ENCODE data around the gene MTF1.

Gene MTF1

DNA sequence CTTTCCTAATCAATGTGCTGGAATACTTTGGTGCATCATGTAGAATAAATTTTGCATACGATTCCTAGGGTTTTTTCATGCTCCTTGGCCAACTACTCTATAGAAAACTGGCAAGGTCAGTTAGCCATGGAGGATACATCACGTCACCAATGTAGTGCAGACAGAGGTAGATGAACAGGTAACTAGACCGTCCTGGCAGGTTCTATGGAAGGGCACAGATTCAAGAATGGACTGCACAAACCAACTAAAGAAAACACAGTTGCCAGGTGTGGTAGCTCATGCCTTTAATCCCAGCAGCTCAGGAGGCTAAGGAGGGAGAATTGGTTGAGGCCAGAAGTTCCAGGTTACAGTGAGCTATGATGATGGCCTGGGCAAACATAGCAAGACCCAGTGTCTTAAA lies 9.9 kb downstream of the MTF1 start:
- TF ChIP-seq, protein P1, sequence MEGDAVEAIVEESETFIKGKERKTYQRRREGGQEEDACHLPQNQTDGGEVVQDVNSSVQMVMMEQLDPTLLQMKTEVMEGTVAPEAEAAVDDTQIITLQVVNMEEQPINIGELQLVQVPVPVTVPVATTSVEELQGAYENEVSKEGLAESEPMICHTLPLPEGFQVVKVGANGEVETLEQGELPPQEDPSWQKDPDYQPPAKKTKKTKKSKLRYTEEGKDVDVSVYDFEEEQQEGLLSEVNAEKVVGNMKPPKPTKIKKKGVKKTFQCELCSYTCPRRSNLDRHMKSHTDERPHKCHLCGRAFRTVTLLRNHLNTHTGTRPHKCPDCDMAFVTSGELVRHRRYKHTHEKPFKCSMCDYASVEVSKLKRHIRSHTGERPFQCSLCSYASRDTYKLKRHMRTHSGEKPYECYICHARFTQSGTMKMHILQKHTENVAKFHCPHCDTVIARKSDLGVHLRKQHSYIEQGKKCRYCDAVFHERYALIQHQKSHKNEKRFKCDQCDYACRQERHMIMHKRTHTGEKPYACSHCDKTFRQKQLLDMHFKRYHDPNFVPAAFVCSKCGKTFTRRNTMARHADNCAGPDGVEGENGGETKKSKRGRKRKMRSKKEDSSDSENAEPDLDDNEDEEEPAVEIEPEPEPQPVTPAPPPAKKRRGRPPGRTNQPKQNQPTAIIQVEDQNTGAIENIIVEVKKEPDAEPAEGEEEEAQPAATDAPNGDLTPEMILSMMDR (IDR thresholded peaks at IDR 0.05; ENCODE audit: low read depth, low read length, missing control alignments), result no peak
- in situ Hi-C loops (cut with HindIII; ENCODE audit: low sequenced_read_pairs), result loop anchor here (5.0 kb wide), 1 partner anchor 37 kb away; no protein-coding TSS in a partner anchor
- no peak for DNase-seq (ENCODE audit: low read depth)
- H3K4me3 ChIP-seq (ENCODE audit: low read depth, low read length), result no peak overlapping the region

DNA sequence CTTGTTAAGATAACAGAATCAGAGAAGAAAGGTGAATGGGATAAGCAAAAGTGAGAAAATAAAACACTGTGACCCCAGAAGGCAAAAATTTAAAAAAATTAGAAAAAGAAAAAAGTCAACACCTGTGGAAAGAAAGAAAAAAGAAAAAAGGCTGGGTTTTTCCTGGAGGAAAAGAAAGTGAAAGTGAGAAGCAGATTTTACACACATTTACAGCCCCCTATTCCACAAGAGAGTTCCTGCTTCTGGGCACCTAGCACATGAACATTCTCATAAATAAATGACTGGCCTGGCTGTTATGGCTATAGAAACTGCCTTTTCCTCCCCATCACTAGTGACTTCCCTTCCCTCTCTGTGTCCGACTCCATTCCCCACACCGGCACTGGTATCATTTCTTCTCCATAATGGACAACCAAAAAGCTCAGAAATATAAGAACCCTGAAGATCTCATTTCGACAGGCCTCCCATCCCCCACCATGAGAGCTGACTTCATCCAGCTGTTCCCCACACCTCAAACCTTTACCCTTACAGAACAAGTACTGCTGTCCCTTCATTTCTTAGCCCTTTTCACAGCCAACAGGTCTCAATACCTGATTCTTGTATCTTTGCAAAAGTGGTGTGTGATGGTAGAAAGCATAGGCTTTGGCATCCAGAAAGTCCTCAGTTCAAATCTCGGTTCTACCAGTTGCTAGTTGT lies 12.6 kb downstream of the MTF1 start:
- DNase-seq (ENCODE audit: low read depth), result no peak
- H3K4me3 ChIP-seq (ENCODE audit: low read depth, low read length), result no peak overlapping the region
- in situ Hi-C loops (cut with HindIII; ENCODE audit: low sequenced_read_pairs), result loop anchor here (5.0 kb wide), 1 partner anchor 34 kb away; no protein-coding TSS in a partner anchor
- TF ChIP-seq, protein P1 (IDR thresholded peaks at IDR 0.05; ENCODE audit: low read depth, low read length, missing control alignments), result no peak

GRCh38 chr1:37845786-37846185 lies 13.6 kb downstream of the MTF1 start:
- TF ChIP-seq, protein P1 (IDR thresholded peaks at IDR 0.05; ENCODE audit: low read depth, low read length, missing control alignments), result no peak
- no peak for DNase-seq (ENCODE audit: low read depth)
- in situ Hi-C loops (cut with HindIII; ENCODE audit: low sequenced_read_pairs), result loop anchor here (5.0 kb wide), 1 partner anchor 33 kb away; no protein-coding TSS in a partner anchor
- no peak overlapping the region for H3K4me3 ChIP-seq (ENCODE audit: low read depth, low read length)

DNA sequence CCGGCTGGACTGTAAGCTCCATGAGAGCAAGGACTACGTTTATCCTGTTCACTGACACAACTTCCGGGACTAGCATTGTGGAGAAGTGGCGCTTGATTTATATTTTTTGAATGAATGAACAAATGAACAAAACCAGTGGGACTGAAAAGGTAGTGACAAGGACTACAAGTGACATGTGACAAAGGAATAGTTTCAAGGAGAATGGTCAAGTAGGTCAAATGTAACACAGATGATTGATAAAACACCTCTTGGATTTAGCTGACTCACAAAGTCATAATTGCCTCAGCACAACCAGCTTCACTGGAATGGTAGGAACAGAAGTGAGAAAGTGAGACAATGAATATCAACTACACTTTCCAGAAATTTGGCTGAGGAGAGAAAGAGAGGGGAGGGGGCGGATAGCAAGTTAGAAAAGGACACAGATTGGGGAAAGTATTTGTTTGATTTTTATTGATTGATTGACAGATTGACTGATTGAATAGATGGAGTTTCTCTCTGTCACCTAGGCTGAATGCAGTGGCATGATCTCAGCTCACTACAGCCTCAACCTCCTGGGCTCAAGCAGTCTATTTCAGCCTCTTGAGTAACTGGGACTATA lies 14.2 kb downstream of the MTF1 start:
- in situ Hi-C loops (cut with HindIII; ENCODE audit: low sequenced_read_pairs), result loop anchor here (5.0 kb wide), 1 partner anchor 33 kb away; no protein-coding TSS in a partner anchor
- TF ChIP-seq, protein P1 (IDR thresholded peaks at IDR 0.05; ENCODE audit: low read depth, low read length, missing control alignments), result no peak
- no peak for DNase-seq (ENCODE audit: low read depth)
- no peak overlapping the region for H3K4me3 ChIP-seq (ENCODE audit: low read depth, low read length)

DNA sequence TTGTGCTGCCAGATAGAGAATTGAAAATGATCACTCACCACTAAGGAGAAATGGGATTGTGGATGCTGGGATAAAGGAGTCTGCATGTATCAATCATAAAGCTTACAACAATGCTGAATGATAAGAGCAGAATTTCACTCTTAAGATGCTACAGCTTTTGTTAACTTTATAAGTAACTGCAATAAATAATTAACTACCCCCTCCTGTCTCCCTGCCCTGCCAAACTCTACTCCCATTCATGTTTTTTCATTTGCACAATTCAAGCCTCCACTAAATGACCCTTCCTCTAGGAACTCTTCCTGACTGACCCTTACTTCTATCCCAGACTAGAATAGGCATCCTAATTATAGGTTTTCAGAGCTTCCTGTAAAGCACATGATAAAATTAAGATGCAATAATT lies 14.9 kb downstream of the MTF1 start:
- TF ChIP-seq, protein P1 (IDR thresholded peaks at IDR 0.05; ENCODE audit: low read depth, low read length, missing control alignments), result no peak
- no peak overlapping the region for H3K4me3 ChIP-seq (ENCODE audit: low read depth, low read length)
- in situ Hi-C loops (cut with HindIII; ENCODE audit: low sequenced_read_pairs), result no loop called here

GRCh38 chr1:37841652-37842051 lies 17.7 kb downstream of the MTF1 start:
- H3K4me3 ChIP-seq (ENCODE audit: low read depth, low read length), result no peak overlapping the region
- DNase-seq (ENCODE audit: low read depth), result no peak
- TF ChIP-seq, protein P1 (IDR thresholded peaks at IDR 0.05; ENCODE audit: low read depth, low read length, missing control alignments), result no peak
- in situ Hi-C loops (cut with HindIII; ENCODE audit: low sequenced_read_pairs), result no loop called here

More for the DNA sequence above, 14.9 kb downstream of the MTF1 start:
- no peak for DNase-seq (ENCODE audit: low read depth)

Measured in astrocyte of the cerebellum (primary cell).